ENCODE data around the gene PPP3CA.

- TF ChIP-seq, protein P1, sequence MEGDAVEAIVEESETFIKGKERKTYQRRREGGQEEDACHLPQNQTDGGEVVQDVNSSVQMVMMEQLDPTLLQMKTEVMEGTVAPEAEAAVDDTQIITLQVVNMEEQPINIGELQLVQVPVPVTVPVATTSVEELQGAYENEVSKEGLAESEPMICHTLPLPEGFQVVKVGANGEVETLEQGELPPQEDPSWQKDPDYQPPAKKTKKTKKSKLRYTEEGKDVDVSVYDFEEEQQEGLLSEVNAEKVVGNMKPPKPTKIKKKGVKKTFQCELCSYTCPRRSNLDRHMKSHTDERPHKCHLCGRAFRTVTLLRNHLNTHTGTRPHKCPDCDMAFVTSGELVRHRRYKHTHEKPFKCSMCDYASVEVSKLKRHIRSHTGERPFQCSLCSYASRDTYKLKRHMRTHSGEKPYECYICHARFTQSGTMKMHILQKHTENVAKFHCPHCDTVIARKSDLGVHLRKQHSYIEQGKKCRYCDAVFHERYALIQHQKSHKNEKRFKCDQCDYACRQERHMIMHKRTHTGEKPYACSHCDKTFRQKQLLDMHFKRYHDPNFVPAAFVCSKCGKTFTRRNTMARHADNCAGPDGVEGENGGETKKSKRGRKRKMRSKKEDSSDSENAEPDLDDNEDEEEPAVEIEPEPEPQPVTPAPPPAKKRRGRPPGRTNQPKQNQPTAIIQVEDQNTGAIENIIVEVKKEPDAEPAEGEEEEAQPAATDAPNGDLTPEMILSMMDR (IDR thresholded peaks at IDR 0.05): no peak
- TF ChIP-seq POLR2A (IDR thresholded peaks at IDR 0.05) (no peak), EP300 (IDR thresholded peaks at IDR 0.05) (no peak)
These were observed 183.4 kb downstream of the PPP3CA start for GRCh38 chr4:101163936-101164335.
